Fibroblast of the aortic adventitia (primary cell): ENCODE results near the gene TCF12. TPM values are rescaled to one million over a fixed set of nuclear protein-coding genes. Genes with fewer than 3 reads are reported as not detected.
"Not testable (repeated sequence)": the region's sequence is repeated elsewhere in the genome, so short reads cannot be mapped to it uniquely, and the experiment has no call there.

Source experiments
- DNase-seq: peaks from one replicate; pipeline ENCODE4 v3.0.0-alpha.2; 2010; ENCODE audit warnings: low read depth
- H3K4me3 ChIP-seq: 2 replicates; pipeline ENCODE4 v1.5.1; 2011; ENCODE audit warnings: low read depth, mild to moderate bottlenecking, control low read depth, low read length, moderate library complexity
- CTCF ChIP-seq: IDR thresholded peaks from 2 replicates; pipeline ENCODE4 v1.5.1; 2011; ENCODE audit warnings: mild to moderate bottlenecking, low read length, control low read depth, inconsistent platforms; ENCODE audit not compliant: insufficient read depth
- total RNA-seq: library from RNA; depleted of rRNA; stranded (reverse); fragments of >200 nt; gene quantifications from 2 replicates; pipeline ENCODE4 v1.2.3, GENCODE V29; 2012; ENCODE audit warnings: low replicate concordance

TCF12 gene
- total RNA-seq, 1 donor = 89.2 TPM

GRCh38 chr15:57147621-57148020 lies 229.2 kb downstream of the TCF12 start:
- DNase-seq = no peak
- TF ChIP-seq CTCF = no peak
- H3K4me3 ChIP-seq = no peak overlapping the region

- no peak overlapping the region for H3K4me3 ChIP-seq
- no peak for TF ChIP-seq CTCF
- no peak for DNase-seq
Measured at GRCh38 chr15:57148262-57148661, 229.8 kb downstream of the TCF12 start.

- DNase-seq = peak; percentile 79
- no peak for TF ChIP-seq CTCF
- no peak overlapping the region for H3K4me3 ChIP-seq
Measured at GRCh38 chr15:57149196-57149595, 230.8 kb downstream of the TCF12 start.

GRCh38 chr15:57150066-57150865 lies 231.8 kb downstream of the TCF12 start:
- TF ChIP-seq CTCF = no peak
- DNase-seq = peak; percentile 56
- H3K4me3 ChIP-seq = no peak overlapping the region

- not testable (repeated sequence) for DNase-seq, H3K4me3 ChIP-seq
Measured at GRCh38 chr15:57150866-57151203, 232.4 kb downstream of the TCF12 start.

- no peak for DNase-seq
- no peak for TF ChIP-seq CTCF
- no peak overlapping the region for H3K4me3 ChIP-seq
Measured at GRCh38 chr15:57152133-57152532, 233.7 kb downstream of the TCF12 start.

GRCh38 chr15:57152666-57153539 lies 234.5 kb downstream of the TCF12 start:
- DNase-seq = peak; percentile 69
- no peak overlapping the region for H3K4me3 ChIP-seq
- TF ChIP-seq CTCF = no peak
